ENCODE results near the gene TACC2.
"Not testable (repeated sequence)": the region's sequence is repeated elsewhere in the genome, so short reads cannot be mapped to it uniquely, and the experiment has no call there.

TACC2 gene

DNA sequence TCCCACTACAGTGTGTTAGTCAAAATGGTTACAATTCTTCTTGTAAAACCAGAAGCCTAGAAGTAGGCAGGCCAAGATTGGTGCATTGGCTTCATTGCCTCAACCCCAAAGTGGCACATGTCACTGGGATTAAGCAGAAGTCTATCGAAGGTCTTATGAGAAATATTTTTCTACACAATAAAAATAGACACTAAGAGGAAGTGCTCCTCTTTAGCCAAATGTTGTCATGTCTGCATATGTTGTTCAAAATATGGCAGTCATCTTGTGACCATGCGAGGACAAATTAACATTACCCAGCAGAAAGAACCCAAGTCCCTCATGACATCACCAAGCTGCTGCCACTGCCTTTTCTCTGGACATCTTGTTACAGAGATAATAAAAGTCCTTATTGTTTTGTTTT, 7.6 kb upstream of the TACC2 start:
- DNase-seq = no peak

DNA sequence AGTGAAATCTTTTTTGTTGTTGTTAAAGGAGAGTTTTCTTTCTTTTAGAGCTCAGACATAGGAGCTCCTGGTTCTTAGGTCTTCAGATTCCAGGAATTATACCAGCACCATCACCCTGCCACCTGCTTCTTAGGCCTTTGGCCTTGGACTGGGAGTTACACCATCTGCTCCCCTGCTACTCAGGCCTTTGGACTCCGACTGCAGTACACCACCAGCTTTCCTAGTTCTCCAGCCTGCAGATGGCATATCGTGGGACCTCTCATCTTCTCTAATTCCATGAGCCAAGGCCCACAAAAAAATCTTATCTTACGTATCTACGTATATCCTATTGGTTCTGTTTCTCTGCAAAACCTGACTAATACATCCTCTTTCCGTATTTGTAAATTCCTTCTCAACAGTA, 5.1 kb upstream of the TACC2 start:
- no peak for DNase-seq

- no peak for DNase-seq
These were observed 4.5 kb upstream of the TACC2 start for GRCh38 chr10:121984463-121984862.

DNA sequence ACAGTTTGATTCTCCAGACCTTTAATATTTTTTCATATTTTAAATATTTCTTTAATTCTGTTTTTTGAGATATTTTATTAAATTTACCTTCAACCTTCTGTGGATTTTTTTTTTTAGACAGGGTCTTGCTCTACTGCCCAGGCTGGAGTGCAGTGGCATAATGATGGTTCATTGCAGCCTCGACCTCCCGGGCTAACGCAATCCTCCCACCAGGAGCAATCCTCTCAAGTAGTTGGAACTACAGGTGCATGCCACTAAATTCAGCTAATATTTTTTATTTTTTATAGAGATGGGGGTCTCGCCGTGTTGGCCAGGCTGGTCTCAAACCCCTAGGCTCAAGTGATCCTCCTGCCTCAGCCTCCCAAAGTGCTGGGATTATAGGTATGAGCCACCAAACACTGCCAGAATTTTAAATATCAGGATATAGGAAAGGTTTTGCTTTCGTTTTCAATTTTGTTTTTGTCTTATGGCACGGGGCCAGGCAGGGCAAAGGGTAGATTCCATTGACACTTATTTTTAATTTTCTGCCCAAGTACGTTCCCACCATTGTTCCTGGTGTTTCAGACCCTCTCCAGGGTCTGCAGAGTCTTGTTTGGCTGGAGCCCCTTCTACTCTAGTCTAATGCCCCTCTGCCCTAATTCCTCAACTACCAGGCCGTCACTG, 1.2 kb downstream of the TACC2 start:
- no peak for DNase-seq

- DNase-seq = not testable (repeated sequence)
These were observed 2.8 kb downstream of the TACC2 start for GRCh38 chr10:121991727-121992126.

- no peak for DNase-seq
These were observed 5.5 kb downstream of the TACC2 start for GRCh38 chr10:121994429-121994941.

DNA sequence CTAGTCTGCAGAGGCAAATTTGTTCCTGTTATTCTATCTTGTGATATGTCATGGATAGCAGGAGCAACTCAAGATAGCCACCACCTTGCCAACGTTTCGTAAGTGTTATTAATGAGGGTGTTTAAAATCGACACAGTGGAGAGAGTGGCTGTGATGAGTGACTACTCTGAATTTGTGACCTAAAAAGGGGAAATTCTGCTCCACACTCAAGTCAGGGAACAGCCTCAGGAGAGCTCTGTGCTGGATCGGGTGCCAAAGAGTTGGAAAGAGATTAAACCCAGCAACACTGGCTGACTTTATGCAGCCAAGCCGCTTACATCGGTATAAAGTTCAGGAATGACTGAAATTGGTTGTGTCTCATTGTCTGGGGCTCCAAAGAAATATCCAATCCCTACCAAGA, 9.5 kb downstream of the TACC2 start:
- no peak for DNase-seq

DNA sequence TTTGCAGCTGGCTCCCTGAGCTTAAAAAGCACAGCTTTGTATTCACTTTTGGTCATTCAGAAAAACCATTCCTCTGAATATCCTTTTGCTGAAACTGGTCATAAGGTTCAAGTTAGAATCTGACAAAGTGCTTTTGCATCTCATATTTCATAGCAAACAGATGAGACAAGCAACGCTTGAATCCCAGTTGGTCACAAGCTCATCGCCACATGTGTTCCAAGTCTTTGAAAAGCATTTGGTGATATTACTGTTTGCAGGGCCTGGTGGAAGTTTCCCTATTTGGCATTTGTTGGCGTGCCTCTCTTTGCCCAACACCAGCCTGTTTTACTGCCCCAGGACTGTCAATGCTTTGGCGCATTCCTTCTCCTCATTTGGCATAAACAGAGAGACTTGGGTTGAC, 10.3 kb downstream of the TACC2 start:
- DNase-seq = no peak

DNA sequence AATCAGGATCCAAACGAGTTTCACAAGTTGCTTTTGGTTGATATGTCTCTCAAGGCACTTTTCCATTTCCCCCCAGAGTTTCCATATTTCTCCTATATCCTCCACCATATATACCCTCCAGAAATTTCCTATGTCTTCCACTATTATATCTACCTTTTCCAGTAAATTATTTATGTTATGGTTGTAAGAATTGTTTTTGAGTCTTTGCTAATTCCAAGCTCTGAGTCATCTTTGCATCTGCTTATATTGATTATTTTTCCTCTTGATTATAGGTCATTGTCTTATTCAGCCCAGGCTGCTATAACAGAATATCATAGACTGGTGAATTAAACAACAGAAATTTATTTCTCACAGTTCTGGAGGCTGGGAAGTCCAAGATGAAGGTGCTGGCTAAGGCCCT, 12.7 kb downstream of the TACC2 start:
- DNase-seq = no peak

DNA sequence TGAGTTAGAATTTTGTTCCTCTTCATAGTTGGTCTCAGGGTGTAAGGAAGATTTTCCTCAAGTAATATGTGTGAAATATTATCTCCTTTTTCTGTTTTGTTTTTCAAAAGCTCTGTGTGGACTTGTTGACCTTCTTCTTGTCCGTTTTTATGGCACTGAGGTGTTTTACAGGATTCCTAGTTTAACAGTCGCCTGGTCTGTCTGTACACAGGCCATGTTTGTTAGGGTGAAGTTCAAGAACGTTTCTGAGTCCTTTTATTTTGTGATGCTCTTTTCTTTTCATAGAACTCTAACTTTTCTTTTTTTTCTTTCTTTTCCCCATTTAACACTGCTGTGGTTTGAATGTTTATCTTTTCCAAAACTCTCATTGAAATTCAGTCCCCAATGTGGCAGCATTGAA, 18.5 kb downstream of the TACC2 start:
- DNase-seq = no peak

- DNase-seq = no peak
These were observed 21.6 kb downstream of the TACC2 start for GRCh38 chr10:122010405-122011050.

GRCh38 chr10:122012731-122013130, 23.8 kb downstream of the TACC2 start:
- no peak for DNase-seq

DNA sequence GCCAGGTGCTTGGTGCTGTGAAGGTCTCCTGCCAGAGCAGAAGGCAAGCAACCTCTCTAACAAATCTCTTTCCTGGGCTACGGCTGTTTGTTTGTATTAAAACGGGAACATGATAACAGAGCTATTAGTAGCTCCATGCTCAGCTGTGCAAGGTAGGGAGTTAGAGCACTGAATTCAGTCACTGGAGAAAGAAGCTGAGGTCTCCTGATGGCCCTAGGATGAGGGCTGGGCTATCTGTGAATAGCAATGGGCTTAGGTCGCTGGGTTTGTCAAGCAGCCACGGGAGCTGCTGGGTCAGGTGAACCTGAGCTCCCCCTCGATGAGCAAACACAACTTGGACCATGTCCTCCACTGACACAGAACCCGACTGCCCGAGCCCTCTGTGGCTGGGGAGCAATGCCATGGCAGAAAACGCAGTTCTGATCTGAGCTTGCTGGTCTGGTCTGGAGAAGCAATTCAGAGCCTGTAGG, 24.4 kb downstream of the TACC2 start:
- no peak for DNase-seq

GRCh38 chr10:122014652-122015248, 25.8 kb downstream of the TACC2 start:
- DNase-seq = no peak

DNA sequence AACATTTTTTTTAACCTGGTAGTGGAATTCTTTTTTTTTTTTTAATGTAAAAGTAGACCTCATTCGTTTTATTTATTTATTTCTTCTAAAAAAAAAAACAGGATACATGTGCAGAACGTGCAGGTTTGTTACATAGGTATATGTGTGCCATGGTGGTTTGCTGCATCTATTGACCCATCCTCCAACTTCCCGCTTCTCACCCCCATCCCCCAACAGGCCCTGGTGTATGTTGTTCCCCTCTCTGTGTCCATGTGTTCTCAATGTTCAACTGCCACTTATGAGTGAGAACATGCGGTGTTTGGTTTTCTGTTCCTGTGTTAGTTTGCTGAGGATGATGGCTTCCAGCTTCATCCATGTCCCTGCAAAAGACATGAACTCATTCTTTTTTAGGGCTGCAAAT, 29.0 kb downstream of the TACC2 start:
- not testable (repeated sequence) for DNase-seq

GRCh38 chr10:122018491-122018890, 29.5 kb downstream of the TACC2 start:
- DNase-seq = no peak

DNA sequence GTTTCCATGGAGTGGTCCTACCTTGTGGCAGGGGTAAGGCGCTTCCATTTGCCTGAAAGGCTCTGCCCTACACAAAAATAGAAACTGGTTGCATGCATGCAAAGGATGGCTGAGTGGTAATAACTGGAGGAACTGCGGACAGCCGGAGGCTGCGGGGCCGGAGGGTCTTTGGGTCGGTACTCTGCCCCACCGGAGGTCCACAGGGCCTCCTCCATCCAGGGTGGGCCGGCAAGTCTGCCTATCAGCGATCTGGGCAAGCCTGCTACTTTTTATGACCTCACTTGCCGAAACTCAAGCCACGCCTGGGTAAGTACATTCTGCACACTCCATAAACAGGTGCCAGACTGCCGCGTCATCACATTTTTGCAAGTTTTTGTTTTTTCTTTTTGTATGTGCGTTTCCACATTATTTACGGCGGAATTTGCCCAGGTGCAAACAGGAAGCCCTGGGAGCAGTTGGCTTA, 30.0 kb downstream of the TACC2 start:
- no peak for DNase-seq

DNA sequence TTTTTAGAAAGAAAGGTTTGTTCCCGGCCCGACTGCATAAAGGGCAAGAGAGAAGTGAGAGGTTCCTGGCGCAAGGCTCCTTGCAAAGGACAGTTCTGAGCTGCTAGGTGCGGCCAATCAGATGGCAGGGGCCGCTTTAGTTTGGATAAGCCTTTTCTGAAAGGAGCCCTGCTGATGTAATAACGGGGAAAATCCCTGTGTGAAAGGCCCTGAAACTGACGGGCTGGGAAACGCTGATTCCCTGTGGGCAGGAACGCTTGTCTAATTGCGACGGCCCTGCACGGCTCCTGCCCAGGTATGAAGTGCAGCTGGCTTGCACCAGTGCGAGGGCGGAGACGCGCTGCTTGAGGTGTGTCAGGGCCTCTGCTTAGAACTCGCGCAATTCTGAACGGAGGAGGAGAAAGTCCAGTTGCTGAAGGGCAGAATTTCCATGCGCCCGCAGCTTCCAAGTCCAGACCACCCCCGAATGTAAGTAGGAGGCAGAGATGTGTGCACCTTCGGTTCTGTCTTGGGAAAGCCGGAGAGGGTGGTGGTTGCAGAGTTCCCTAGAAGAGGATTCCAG, 30.5 kb downstream of the TACC2 start:
- DNase-seq = no peak

DNA sequence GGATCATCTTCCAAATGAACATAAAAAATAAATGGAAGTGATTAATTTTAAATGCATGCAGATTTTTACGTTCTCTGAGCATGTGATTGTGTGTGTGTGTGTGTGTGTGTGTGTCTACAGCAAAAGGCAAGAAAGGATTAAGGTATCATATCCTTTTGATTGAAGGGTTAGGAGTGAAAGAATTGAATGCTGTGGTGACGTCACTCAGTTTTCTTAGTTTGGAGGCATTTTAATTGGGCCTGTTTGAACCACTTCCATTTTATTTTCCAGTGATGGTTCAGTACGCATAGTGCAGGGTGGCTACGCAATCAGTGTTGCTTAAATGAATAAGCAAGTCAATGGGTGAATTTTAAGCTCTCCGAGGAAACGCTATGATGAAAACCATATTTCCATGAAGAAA, 31.3 kb downstream of the TACC2 start:
- DNase-seq = no peak

- no peak for DNase-seq
These were observed 32.4 kb downstream of the TACC2 start for GRCh38 chr10:122021379-122021778.

- DNase-seq = no peak
These were observed 32.9 kb downstream of the TACC2 start for GRCh38 chr10:122021828-122022227.

- DNase-seq = no peak
These were observed 33.3 kb downstream of the TACC2 start for GRCh38 chr10:122022276-122022675.

DNA sequence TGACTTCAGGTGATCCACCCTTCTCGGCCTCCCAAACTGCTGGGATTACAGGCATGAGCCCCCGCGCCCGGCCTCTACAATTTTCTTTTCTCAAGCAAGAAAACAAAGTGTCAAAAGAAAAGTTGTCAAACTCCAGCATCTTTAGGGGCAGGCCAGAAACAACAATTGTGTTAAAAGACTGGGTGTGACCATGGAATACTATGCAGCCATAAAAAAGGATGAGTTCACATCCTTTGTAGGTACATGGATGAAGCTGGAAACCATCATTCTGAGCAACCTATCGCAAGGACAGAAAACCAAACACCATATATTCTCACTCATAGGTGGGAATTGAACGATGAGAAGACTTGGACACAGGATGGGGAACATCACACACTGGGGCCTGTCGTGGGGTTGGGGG, 34.3 kb downstream of the TACC2 start:
- not testable (repeated sequence) for DNase-seq

Measured in activated CD4-positive, alpha-beta T cell treated with anti-CD3 and anti-CD28 coated beads, Interleukin-2, amount 50 U/mL, for 48 hours (primary cell).